ENCODE measurements around the gene TMEM132D. TPM values are rescaled to one million over a fixed set of nuclear protein-coding genes. Genes with fewer than 3 reads are reported as not detected.

Gene TMEM132D
- total RNA-seq, 1 donor from 2014 or later: 1.0 TPM

DNA sequence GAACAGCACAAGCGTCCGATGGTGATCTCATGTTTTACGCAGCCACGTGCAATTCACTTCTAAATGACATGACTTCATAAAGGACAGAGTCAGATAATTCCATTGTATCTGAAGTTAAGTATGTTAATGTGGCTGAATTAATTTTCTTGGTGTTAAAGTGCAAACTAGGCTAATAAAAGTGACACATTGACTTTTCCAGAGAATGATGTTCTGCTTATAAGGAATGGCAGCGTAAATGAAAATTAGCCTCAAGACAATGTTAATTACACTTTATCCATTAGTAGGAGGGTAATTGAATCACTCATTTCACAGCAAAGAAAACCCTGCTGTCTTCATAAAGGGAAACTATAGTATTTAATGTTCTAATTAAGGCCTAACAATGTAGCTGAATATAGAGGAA lies 624.1 kb downstream of the TMEM132D start:
- no peak for TF ChIP-seq CTCF (IDR thresholded peaks at IDR 0.05)
- ATAC-seq: no peak
- no peak for DNase-seq
- H3K9me3 ChIP-seq: no peaks in the 10 kb centered on the region
- no peaks in the 10 kb centered on the region for H3K4me1 ChIP-seq
- H3K27ac ChIP-seq: no peak overlapping the region
- no peaks in the 10 kb centered on the region for H3K27me3 ChIP-seq
- no peak overlapping the region for H3K4me3 ChIP-seq
- intact Hi-C loops (cut with DNase I): no loop called here
- H3K36me3 ChIP-seq: no peaks in the 10 kb centered on the region

DNA sequence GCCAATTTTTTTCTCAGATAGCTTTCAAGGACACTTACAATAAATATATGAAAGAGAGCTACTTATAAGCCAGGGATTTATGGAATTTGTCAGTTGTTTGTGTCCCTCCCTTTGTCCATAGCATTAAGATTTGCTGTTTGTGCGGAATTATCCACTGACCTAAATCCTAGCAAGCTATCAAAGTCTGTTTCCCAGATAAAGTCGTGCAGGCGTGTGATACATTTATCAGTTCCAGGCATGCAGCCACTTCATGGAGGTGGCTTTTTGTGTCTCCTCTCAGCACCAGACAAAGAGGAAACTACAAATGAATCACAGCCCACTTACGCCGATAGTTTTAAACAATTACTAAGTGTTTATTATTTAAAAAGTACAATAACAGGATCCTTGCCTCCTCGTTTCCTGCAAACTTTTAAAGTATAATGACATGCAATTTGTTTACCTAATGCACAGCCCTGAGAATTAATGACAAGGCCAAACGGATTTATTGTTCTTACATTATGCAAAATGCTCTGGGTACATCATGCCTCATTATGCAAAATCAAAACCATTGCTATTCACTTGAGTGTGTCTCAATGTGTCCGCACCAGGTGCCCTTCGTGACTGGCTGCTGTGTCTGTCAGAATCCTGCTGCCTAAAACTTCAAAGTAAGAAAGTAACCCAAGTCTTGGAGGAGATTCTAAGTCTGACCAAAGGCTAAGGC lies 627.3 kb downstream of the TMEM132D start:
- intact Hi-C loops (cut with DNase I): no loop called here
- no peak for TF ChIP-seq CTCF (IDR thresholded peaks at IDR 0.05)
- no peaks in the 10 kb centered on the region for H3K4me1 ChIP-seq
- H3K9me3 ChIP-seq: no peaks in the 10 kb centered on the region
- DNase-seq: no peak
- H3K4me3 ChIP-seq: no peak overlapping the region
- ATAC-seq: no peak
- H3K27ac ChIP-seq: no peak overlapping the region
- H3K27me3 ChIP-seq: no peaks in the 10 kb centered on the region
- no peaks in the 10 kb centered on the region for H3K36me3 ChIP-seq

GRCh38 chr12:129269756-129270495 lies 633.9 kb downstream of the TMEM132D start:
- intact Hi-C loops (cut with DNase I): no loop called here
- DNase-seq: no peak

GRCh38 chr12:129258781-129259318 lies 645.0 kb downstream of the TMEM132D start:
- no peak for TF ChIP-seq CTCF (IDR thresholded peaks at IDR 0.05)
- intact Hi-C loops (cut with DNase I): no loop called here
- ATAC-seq: no peak

More at GRCh38 chr12:129269756-129270495, 633.9 kb downstream of the TMEM132D start:
- H3K36me3 ChIP-seq: no peaks in the 10 kb centered on the region
- H3K9me3 ChIP-seq: no peaks in the 10 kb centered on the region
- H3K4me1 ChIP-seq: no peaks in the 10 kb centered on the region
- no peaks in the 10 kb centered on the region for H3K27me3 ChIP-seq
- TF ChIP-seq CTCF (IDR thresholded peaks at IDR 0.05): no peak
- ATAC-seq: no peak
- no peak overlapping the region for H3K4me3 ChIP-seq
- H3K27ac ChIP-seq: no peak overlapping the region

DNA sequence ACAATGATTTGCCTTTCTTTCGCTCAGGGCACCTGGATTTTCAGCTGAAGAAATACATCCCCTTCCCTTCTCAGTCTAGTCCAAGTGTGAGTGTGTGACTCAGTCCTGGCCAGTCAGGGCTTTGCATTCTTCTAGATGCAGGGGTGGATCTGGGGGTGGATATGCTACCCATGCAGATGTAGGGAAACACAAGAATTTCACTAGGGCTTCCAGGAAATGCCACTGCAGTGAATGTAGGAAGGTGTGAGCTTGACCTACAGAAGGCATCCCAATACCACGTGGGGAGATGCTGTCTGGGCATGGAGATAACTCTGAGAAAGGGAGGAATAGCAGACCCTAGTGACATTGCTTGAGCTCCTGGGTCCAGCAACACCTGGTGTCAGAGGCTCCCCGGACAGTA lies 646.3 kb downstream of the TMEM132D start:
- Histone ChIP-seq H3K27ac (no peak overlapping the region), H3K27me3 (no peaks in the 10 kb centered on the region), H3K36me3 (no peaks in the 10 kb centered on the region), H3K4me3 (no peak overlapping the region), H3K4me1 (no peaks in the 10 kb centered on the region), H3K9me3 (no peaks in the 10 kb centered on the region)
- ATAC-seq (no peak), DNase-seq (no peak)
- no peak for TF ChIP-seq CTCF (IDR thresholded peaks at IDR 0.05)
- intact Hi-C loops (cut with DNase I): no loop called here

More at GRCh38 chr12:129258781-129259318, 645.0 kb downstream of the TMEM132D start:
- Histone ChIP-seq H3K4me1 (no peaks in the 10 kb centered on the region), H3K9me3 (no peaks in the 10 kb centered on the region), H3K27me3 (no peaks in the 10 kb centered on the region), H3K4me3 (no peak overlapping the region), H3K27ac (no peak overlapping the region), H3K36me3 (no peaks in the 10 kb centered on the region)
- no peak for DNase-seq
